Neural cell (in vitro differentiated cells): ENCODE results near the gene NGB. TPM values are rescaled to one million over a fixed set of nuclear protein-coding genes. Genes with fewer than 3 reads are reported as not detected.

Experiments used
- H2AFZ ChIP-seq: fragments of 200-600, 300-800 bp; sonication (generic), shearing (Covaris generic); 2 replicates; pipeline ENCODE4 v1.6.0; 2014; ENCODE audit warnings: low read depth, mild to moderate bottlenecking, antibody characterized with exemption, low read length, moderate library complexity
- H3F3A ChIP-seq: fragments of 200-600 bp; shearing (Covaris generic); 2 replicates; pipeline ENCODE4 v1.6.1; 2016; ENCODE audit warnings: mild to moderate bottlenecking, moderate library complexity, mixed read lengths, antibody characterized with exemption, low read length; ENCODE audit not compliant: insufficient read depth, poor library complexity, severe bottlenecking
- H3K27ac ChIP-seq: fragments of 200-600, 300-800 bp; sonication (generic), shearing (Covaris generic); 2 replicates; pipeline ENCODE4 v1.5.1; 2014; ENCODE audit warnings: mild to moderate bottlenecking, low read length, moderate library complexity
- H3K27me3 ChIP-seq: fragments of 300-800, 200-600 bp; sonication (generic), shearing (Covaris generic); 2 replicates; pipeline ENCODE4 v1.6.0; 2014; ENCODE audit warnings: mild to moderate bottlenecking, low read depth, low read length, moderate library complexity; ENCODE audit not compliant: insufficient read depth
- H3K36me3 ChIP-seq: fragments of 300-800, 200-600 bp; sonication (generic), shearing (Covaris generic); 2 replicates; pipeline ENCODE4 v1.5.1; 2014; ENCODE audit warnings: mild to moderate bottlenecking, antibody characterized with exemption, low read length, moderate library complexity; ENCODE audit not compliant: insufficient read depth
- H3K4me2 ChIP-seq: fragments of 300-800, 200-600 bp; sonication (generic), shearing (Covaris generic); 2 replicates; pipeline ENCODE4 v1.6.0; 2014; ENCODE audit warnings: mild to moderate bottlenecking, low read length
- H3K4me3 ChIP-seq: fragments of 300-800, 200-600 bp; sonication (generic), shearing (Covaris generic); 2 replicates; pipeline ENCODE4 v1.5.1; 2014; ENCODE audit warnings: mild to moderate bottlenecking, low read length, moderate library complexity
- H3K79me2 ChIP-seq: fragments of 200-600 bp; shearing (Covaris generic); replicated peaks from 2 replicates; pipeline ENCODE4 v1.6.0; 2014; ENCODE audit warnings: mild to moderate bottlenecking, low read length, moderate library complexity; ENCODE audit not compliant: insufficient read depth
- H3K9ac ChIP-seq: fragments of 300-800, 200-600 bp; sonication (generic), shearing (Covaris generic); 2 replicates; pipeline ENCODE4 v1.6.1; 2016; ENCODE audit warnings: mild to moderate bottlenecking, low read length, mixed read lengths
- H3K9me2 ChIP-seq: fragments of 200-600 bp; shearing (Covaris generic); 2 replicates; pipeline ENCODE4 v1.6.1; 2016; ENCODE audit warnings: mild to moderate bottlenecking, low read length, mixed read lengths; ENCODE audit not compliant: insufficient read depth
- H3K9me3 ChIP-seq: fragments of 200-600, 300-800 bp; sonication (generic), shearing (Covaris generic); 2 replicates; pipeline ENCODE4 v1.6.1; 2016; ENCODE audit warnings: mild to moderate bottlenecking, mixed run types, low read length, moderate library complexity, mixed read lengths
- H4K20me1 ChIP-seq: fragments of 200-600 bp; shearing (Covaris generic); 2 replicates; pipeline ENCODE4 v1.6.1; 2016; ENCODE audit warnings: mild to moderate bottlenecking, mixed run types; ENCODE audit not compliant: insufficient read depth
- CTCF ChIP-seq: fragments of 450-650 bp; IDR thresholded peaks from 2 replicates; pipeline ENCODE4 v1.5.1; 2014; ENCODE audit warnings: antibody characterized with exemption, mild to moderate bottlenecking, moderate library complexity; ENCODE audit not compliant: poor library complexity, severe bottlenecking
- EP300 ChIP-seq: fragments of 450-650 bp; conservative IDR thresholded peaks from 2 replicates; pipeline ENCODE4 v1.6.1; 2014; ENCODE audit warnings: antibody characterized with exemption, mild to moderate bottlenecking, moderate library complexity; ENCODE audit not compliant: poor library complexity, severe bottlenecking
- EZH2 ChIP-seq: fragments of 200-600, 300-800 bp; shearing (Covaris generic), sonication (generic); IDR thresholded peaks from 2 replicates; pipeline ENCODE4 v1.6.1; 2014; ENCODE audit warnings: antibody characterized with exemption, low read length, borderline replicate concordance, mild to moderate bottlenecking; ENCODE audit not compliant: insufficient read depth, poor library complexity, severe bottlenecking
- MXI1 ChIP-seq: fragments of 450-650 bp; conservative IDR thresholded peaks from 2 replicates; pipeline ENCODE4 v1.6.1; 2014; ENCODE audit warnings: antibody characterized with exemption, mild to moderate bottlenecking; ENCODE audit not compliant: poor library complexity, severe bottlenecking
- POLR2AphosphoS5 ChIP-seq: IDR thresholded peaks from 2 replicates; pipeline ENCODE4 v1.6.1; 2012
- RAD21 ChIP-seq: fragments of 450-650 bp; conservative IDR thresholded peaks from 2 replicates; pipeline ENCODE4 v1.6.1; 2014; ENCODE audit warnings: antibody characterized with exemption, mild to moderate bottlenecking, moderate library complexity
- REST ChIP-seq: IDR thresholded peaks from 2 replicates; pipeline ENCODE4 v1.6.1; 2012; ENCODE audit warnings: borderline replicate concordance
- SMC3 ChIP-seq: fragments of 450-650 bp; conservative IDR thresholded peaks from 2 replicates; pipeline ENCODE4 v1.6.1; 2014; ENCODE audit warnings: antibody characterized with exemption, mild to moderate bottlenecking, moderate library complexity; ENCODE audit not compliant: poor library complexity
- TAF1 ChIP-seq: IDR thresholded peaks from 2 replicates; pipeline ENCODE4 v1.6.1; 2012; ENCODE audit warnings: low read depth
- polyA plus RNA-seq: library from polyadenylated mRNA; depleted of rRNA; stranded (reverse); fragments of >200 nt; gene quantifications from 2 replicates; pipeline ENCODE4 v1.2.3, GENCODE V29; 2014

Gene NGB
- polyA plus RNA-seq, 1 donor from 2014 or later = 0.87 TPM

GRCh38 chr14:77313371-77313770, 42.4 kb upstream of the NGB start:
- Histone ChIP-seq H3K9me3 (no peaks in the 10 kb centered on the region), H3K79me2 (peaks cover 10% of the 10 kb centered on the region), H3F3A (no peaks in the 10 kb centered on the region), H3K36me3 (no peaks in the 10 kb centered on the region), H3K4me2 (no peak overlapping the region), H3K9me2 (no peaks in the 10 kb centered on the region), H3K27me3 (no peaks in the 10 kb centered on the region), H3K4me3 (no peak overlapping the region), H3K27ac (no peak overlapping the region), H3K9ac (no peak overlapping the region), H4K20me1 (no peaks in the 10 kb centered on the region), H2AFZ (no peak overlapping the region)
- TF ChIP-seq SMC3 = no peak
- no peak for TF ChIP-seq EZH2

GRCh38 chr14:77311217-77311616, 40.2 kb upstream of the NGB start:
- no peak for TF ChIP-seq REST
- no peak for TF ChIP-seq CTCF
- no peak for TF ChIP-seq RAD21
- TF ChIP-seq EP300 = no peak
- no peaks in the 10 kb centered on the region for H3K36me3 ChIP-seq
- H3K4me2 ChIP-seq = no peak overlapping the region
- no peak overlapping the region for H3K4me3 ChIP-seq
- H3K9me3 ChIP-seq = no peaks in the 10 kb centered on the region
- no peaks in the 10 kb centered on the region for H3K79me2 ChIP-seq
- no peak overlapping the region for H3K27ac ChIP-seq
- no peaks in the 10 kb centered on the region for H3K27me3 ChIP-seq
- no peak overlapping the region for H3K9ac ChIP-seq
- H3K9me2 ChIP-seq = no peaks in the 10 kb centered on the region
- no peaks in the 10 kb centered on the region for H3F3A ChIP-seq
- no peak overlapping the region for H2AFZ ChIP-seq
- H4K20me1 ChIP-seq = no peaks in the 10 kb centered on the region

GRCh38 chr14:77310026-77310425, 39.0 kb upstream of the NGB start:
- Histone ChIP-seq H3K27ac (no peak overlapping the region), H3K36me3 (no peaks in the 10 kb centered on the region), H3K4me2 (no peak overlapping the region), H3F3A (no peaks in the 10 kb centered on the region), H3K79me2 (no peaks in the 10 kb centered on the region), H2AFZ (no peak overlapping the region), H3K9ac (no peak overlapping the region), H3K9me2 (no peaks in the 10 kb centered on the region), H3K9me3 (no peaks in the 10 kb centered on the region), H3K27me3 (no peaks in the 10 kb centered on the region), H4K20me1 (no peaks in the 10 kb centered on the region), H3K4me3 (no peak overlapping the region)
- TF ChIP-seq REST (no peak), POLR2AphosphoS5 (no peak), EP300 (no peak), CTCF (no peak), SMC3 (no peak), MXI1 (no peak), EZH2 (no peak), TAF1 (no peak)
